Progenitor cell of endocrine pancreas (in vitro differentiated cells): ENCODE data around the gene TANGO6. TPM values are rescaled to one million over a fixed set of nuclear protein-coding genes. Genes with fewer than 3 reads are reported as not detected.
A peak's percentile ranks its signal among the peaks of the same experiment; 100 is the strongest.

Experiments
- DNase-seq: peaks from one replicate; pipeline ENCODE4 v3.0.0; 2021; ENCODE audit warnings: low spot score; ENCODE audit not compliant: unreplicated experiment
- H3K27ac Mint-ChIP-seq: 2 replicates; pipeline ENCODE4 v1.8.0; 2021; ENCODE audit warnings: mild to moderate bottlenecking, moderate library complexity, mixed read lengths
- H3K27me3 Mint-ChIP-seq: 2 replicates; pipeline ENCODE4 v1.8.0; 2021; ENCODE audit warnings: mixed read lengths
- H3K36me3 Mint-ChIP-seq: 2 replicates; pipeline ENCODE4 v1.8.0; 2022; ENCODE audit warnings: mixed read lengths; ENCODE audit not compliant: insufficient read depth
- H3K4me1 Mint-ChIP-seq: 2 replicates; pipeline ENCODE4 v1.8.0; 2021; ENCODE audit warnings: low read depth, mixed read lengths
- H3K4me3 Mint-ChIP-seq: 2 replicates; pipeline ENCODE4 v1.8.0; 2021; ENCODE audit warnings: low read depth, mild to moderate bottlenecking, moderate library complexity, mixed read lengths
- H3K9me3 Mint-ChIP-seq: 2 replicates; pipeline ENCODE4 v1.8.0; 2021; ENCODE audit warnings: low read depth, mixed read lengths
- total RNA-seq: library from RNA; stranded (reverse); gene quantifications from 2 replicates; pipeline ENCODE4 v1.2.1, GENCODE V29; 2021
- TF ChIP-seq, protein P1 (sequence below): fragments of 200-600 bp; sonication (generic); IDR thresholded peaks from one replicate; pipeline ENCODE4 v1.5.0; 2021; ENCODE audit warnings: antibody characterized with exemption, mild to moderate bottlenecking; ENCODE audit not compliant: unreplicated experiment

The TANGO6 gene
- total RNA-seq, 1 donor from 2014 or later: 14.8 TPM

DNA sequence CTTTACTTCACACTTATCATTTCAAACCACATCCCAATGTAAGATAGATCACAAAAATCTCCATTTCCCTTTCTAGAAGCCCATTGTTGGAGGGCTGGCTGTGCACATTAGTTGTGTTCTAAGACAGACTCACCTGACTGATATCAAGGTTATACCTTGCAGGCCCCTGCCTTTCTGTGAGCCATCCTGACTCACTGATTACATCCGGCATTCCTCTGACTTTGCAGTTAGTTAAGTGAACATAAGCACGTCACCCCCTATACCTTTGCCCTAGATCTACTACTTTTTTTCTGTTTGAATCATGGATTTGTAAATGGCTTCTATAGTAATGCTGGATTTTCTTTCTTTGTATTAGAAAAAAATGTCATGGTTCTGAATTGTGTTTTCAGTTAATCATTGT, 78.3 kb downstream of the TANGO6 start:
- H3K4me3 Mint-ChIP-seq: no peak overlapping the region
- H3K9me3 Mint-ChIP-seq: no peaks in the 10 kb centered on the region
- H3K27me3 Mint-ChIP-seq: no peaks in the 10 kb centered on the region
- H3K27ac Mint-ChIP-seq: peak overlapping the region; percentile 4
- H3K4me1 Mint-ChIP-seq: peaks cover 6% of the 10 kb centered on the region
- no peak for DNase-seq
- H3K36me3 Mint-ChIP-seq: peaks cover 1% of the 10 kb centered on the region
- TF ChIP-seq, protein P1, sequence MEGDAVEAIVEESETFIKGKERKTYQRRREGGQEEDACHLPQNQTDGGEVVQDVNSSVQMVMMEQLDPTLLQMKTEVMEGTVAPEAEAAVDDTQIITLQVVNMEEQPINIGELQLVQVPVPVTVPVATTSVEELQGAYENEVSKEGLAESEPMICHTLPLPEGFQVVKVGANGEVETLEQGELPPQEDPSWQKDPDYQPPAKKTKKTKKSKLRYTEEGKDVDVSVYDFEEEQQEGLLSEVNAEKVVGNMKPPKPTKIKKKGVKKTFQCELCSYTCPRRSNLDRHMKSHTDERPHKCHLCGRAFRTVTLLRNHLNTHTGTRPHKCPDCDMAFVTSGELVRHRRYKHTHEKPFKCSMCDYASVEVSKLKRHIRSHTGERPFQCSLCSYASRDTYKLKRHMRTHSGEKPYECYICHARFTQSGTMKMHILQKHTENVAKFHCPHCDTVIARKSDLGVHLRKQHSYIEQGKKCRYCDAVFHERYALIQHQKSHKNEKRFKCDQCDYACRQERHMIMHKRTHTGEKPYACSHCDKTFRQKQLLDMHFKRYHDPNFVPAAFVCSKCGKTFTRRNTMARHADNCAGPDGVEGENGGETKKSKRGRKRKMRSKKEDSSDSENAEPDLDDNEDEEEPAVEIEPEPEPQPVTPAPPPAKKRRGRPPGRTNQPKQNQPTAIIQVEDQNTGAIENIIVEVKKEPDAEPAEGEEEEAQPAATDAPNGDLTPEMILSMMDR: no peak

DNA sequence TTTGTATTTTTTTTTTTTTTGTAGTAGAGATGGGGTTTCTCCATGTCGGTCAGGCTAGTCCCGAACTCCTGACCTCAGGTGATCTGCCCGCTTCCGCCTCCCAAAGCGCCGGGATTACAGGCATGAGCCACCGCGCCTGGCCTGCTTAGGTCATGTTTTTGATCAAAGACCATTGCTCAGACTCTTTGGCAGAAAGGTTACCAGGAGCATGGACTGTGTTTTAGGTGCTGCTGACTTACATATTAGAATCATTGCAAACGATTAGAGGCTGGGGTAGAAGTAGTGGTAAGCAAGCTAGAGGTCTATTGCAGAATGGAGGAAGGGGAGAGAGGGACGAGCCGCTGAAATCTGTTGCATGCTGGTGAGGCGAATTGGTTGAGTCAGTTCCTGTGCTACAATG, 79.8 kb downstream of the TANGO6 start:
- no peak for DNase-seq
- H3K4me1 Mint-ChIP-seq: peaks cover 6% of the 10 kb centered on the region
- H3K4me3 Mint-ChIP-seq: no peak overlapping the region
- no peaks in the 10 kb centered on the region for H3K9me3 Mint-ChIP-seq
- TF ChIP-seq, protein P1: no peak
- H3K27me3 Mint-ChIP-seq: no peaks in the 10 kb centered on the region
- peak overlapping the region; percentile 29 for H3K27ac Mint-ChIP-seq
- peaks cover 11% of the 10 kb centered on the region for H3K36me3 Mint-ChIP-seq

DNA sequence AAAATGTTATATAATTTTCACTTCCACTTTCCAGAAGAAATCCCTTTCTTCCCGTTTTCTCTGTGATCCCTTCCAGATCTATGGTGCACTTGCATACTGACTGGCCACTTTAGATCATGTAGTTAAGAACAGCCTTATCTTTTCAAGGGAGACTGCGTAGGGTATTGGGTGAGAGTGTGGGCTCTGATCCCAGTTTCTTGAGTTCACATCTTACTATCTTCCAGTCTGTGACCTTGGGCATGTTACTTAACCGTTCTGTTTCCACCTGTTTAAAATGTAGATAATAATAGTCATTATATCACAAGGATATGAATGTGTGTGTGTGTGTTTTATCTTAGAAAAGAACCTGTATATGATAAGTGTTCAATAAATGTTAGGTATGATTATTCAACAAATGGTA, 83.7 kb downstream of the TANGO6 start:
- Mint-ChIP-seq H3K27ac (no peak overlapping the region), H3K27me3 (no peaks in the 10 kb centered on the region), H3K36me3 (peaks cover 25% of the 10 kb centered on the region), H3K4me3 (no peak overlapping the region), H3K9me3 (no peaks in the 10 kb centered on the region), H3K4me1 (no peaks in the 10 kb centered on the region)
- no peak for DNase-seq
- TF ChIP-seq, protein P1: no peak

DNA sequence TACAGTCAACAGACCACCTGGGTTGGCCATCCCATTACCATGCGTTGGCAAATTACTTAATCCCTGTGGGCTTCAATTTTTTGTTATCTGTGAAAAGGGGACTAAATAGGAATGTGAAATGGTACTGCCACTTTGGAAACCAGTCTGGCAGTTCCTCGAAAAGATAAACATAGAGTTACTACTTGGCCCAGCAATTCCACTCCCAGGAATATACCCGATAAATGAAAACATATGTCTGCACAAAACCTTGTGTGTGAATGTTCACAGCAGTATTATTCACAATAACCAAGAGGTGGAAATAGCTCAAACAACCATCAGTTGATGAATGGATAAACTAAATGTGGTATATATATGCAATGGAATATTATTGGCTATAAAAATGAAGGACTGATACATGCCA, 87.9 kb downstream of the TANGO6 start:
- H3K27ac Mint-ChIP-seq: no peak overlapping the region
- TF ChIP-seq, protein P1: no peak
- peaks cover 33% of the 10 kb centered on the region for H3K36me3 Mint-ChIP-seq
- H3K4me3 Mint-ChIP-seq: no peak overlapping the region
- H3K27me3 Mint-ChIP-seq: no peaks in the 10 kb centered on the region
- DNase-seq: no peak
- no peaks in the 10 kb centered on the region for H3K4me1 Mint-ChIP-seq
- H3K9me3 Mint-ChIP-seq: peaks cover 3% of the 10 kb centered on the region

DNA sequence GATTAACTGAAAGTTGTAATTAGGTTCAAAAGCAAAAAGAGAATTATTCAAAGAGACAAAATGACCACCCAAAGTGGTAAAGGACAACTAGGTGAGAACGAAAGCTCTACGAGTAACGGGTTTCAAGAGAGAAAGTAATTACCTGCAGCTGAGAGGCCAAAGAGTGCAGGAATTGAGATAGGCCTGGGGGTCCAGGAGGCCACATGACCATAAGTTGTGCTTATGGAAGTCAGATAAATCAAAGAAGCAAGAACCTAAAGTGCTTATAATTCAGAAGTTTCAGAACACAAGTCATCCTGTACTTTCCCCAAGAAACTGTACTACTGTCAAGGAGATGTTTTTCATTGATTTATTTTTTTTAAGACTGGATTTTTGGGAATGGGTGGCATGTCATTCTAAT, 91.1 kb downstream of the TANGO6 start:
- no peak for DNase-seq
- H3K4me3 Mint-ChIP-seq: no peak overlapping the region
- H3K27ac Mint-ChIP-seq: no peak overlapping the region
- H3K36me3 Mint-ChIP-seq: peaks cover 17% of the 10 kb centered on the region
- TF ChIP-seq, protein P1: no peak
- no peaks in the 10 kb centered on the region for H3K27me3 Mint-ChIP-seq
- no peaks in the 10 kb centered on the region for H3K4me1 Mint-ChIP-seq
- H3K9me3 Mint-ChIP-seq: peaks cover 3% of the 10 kb centered on the region

DNA sequence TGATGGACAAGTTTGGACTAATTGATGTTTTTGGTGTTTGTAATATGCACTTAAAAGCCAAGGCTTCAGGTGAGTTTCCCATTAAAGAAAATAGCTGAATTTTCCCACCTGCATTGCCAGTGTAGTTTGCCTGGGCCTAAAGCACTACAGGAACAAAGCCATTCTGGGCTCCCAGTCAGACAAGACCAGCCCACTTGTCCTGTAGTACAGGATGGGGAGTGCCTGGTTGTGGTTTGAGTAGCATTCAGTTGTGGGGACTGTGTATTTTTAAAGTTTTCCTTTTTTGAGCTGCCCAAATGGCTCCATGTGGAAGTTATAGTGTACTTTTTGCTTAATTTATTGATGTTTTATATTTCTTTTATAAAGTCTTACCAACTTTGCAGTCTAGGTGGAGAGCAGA, 91.7 kb downstream of the TANGO6 start:
- no peak for DNase-seq
- Mint-ChIP-seq H3K36me3 (peaks cover 14% of the 10 kb centered on the region), H3K9me3 (peaks cover 3% of the 10 kb centered on the region), H3K27me3 (no peaks in the 10 kb centered on the region), H3K27ac (no peak overlapping the region), H3K4me3 (no peak overlapping the region), H3K4me1 (no peaks in the 10 kb centered on the region)
- TF ChIP-seq, protein P1: no peak
